ENCODE data around the gene IMMP1L. TPM values are rescaled to one million over a fixed set of nuclear protein-coding genes. Genes with fewer than 3 reads are reported as not detected.

The IMMP1L gene, protein sequence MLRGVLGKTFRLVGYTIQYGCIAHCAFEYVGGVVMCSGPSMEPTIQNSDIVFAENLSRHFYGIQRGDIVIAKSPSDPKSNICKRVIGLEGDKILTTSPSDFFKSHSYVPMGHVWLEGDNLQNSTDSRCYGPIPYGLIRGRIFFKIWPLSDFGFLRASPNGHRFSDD
- 84.4 and 93.3 TPM in 2 replicates for total RNA-seq (2013; cell fraction: nucleolus; rRNA removed)
- 31.3 and 45.4 TPM in 2 replicates for total RNA-seq (2014; rRNA removed)
- total RNA-seq (2014; rRNA removed; fragmentation: Illumina TruSeq; extraction: Trizol), result 51.6 and 67.7 TPM in 2 replicates
- 28.9 and 29.4 TPM in 2 replicates for total RNA-seq (2021)
- polyA plus RNA-seq (2011; ENCODE audit: low read depth), result 30.4 TPM
- polyA plus RNA-seq (2011; rRNA removed), result 77.7 and 93.1 TPM in 2 replicates
- 26.0 and 30.8 TPM in 2 replicates for polyA plus RNA-seq (2011; cell fraction: cytosol; rRNA removed)
- polyA plus RNA-seq (2011; cell fraction: nucleus; rRNA removed), result 48.1 and 61.1 TPM in 2 replicates
- polyA plus RNA-seq (2012), result 27.7 and 36.8 TPM in 2 replicates
- 36.2 and 43.3 TPM in 2 replicates for polyA plus RNA-seq (2014; fragmentation: Illumina TruSeq; extraction: Trizol)
- polyA plus RNA-seq (2014; fragmentation: Nextera tagmentation; extraction: Ambion mirVana), result 100 to 1,000 TPM; 124 to 145 TPM
- polyA plus RNA-seq (2014; rRNA removed), result 55.5 and 104 TPM in 2 replicates
- 10 to 100 TPM; 93.8 to 96.2 TPM for polyA plus RNA-seq (2016; fragmentation: Nextera tagmentation; extraction: Ambion mirVana)
- polyA minus RNA-seq (2011; rRNA and poly(A)+ RNA removed), result 14.8 and 62.5 TPM in 2 replicates
- 3.7 and 3.8 TPM in 2 replicates for polyA minus RNA-seq (2011; cell fraction: cytosol; rRNA and poly(A)+ RNA removed)
- polyA minus RNA-seq (2011; cell fraction: nucleus; rRNA and poly(A)+ RNA removed), result 22.2 and 47.7 TPM in 2 replicates
- percentile 81 among the genes with signal in this experiment for Bru-seq, nascent RNA
- BruChase-seq, experiment 1, labeled RNA remaining after a 6-hour chase, result percentile 62 among the genes with signal in this experiment
- BruChase-seq, experiment 2, labeled RNA remaining after a 2-hour chase, result percentile 71 among the genes with signal in this experiment
- long read RNA-seq, experiment 1, partial matches to known transcripts, result 0 of 9 reads
- long read RNA-seq, experiment 1, other reads (novel, unspliced or antisense), result 3 of 9 reads
- long read RNA-seq, experiment 2, transcript IMMP1L-213 (3 exons, 314 nt), result minor isoform, 5 of 45 reads
- long read RNA-seq, experiment 2, transcript IMMP1L-209 (6 exons, 685 nt), result major isoform, 13 of 45 reads
- long read RNA-seq, experiment 2, partial matches to known transcripts, result 1 of 45 reads
- long read RNA-seq, experiment 2, other reads (novel, unspliced or antisense), result 23 of 45 reads

DNA sequence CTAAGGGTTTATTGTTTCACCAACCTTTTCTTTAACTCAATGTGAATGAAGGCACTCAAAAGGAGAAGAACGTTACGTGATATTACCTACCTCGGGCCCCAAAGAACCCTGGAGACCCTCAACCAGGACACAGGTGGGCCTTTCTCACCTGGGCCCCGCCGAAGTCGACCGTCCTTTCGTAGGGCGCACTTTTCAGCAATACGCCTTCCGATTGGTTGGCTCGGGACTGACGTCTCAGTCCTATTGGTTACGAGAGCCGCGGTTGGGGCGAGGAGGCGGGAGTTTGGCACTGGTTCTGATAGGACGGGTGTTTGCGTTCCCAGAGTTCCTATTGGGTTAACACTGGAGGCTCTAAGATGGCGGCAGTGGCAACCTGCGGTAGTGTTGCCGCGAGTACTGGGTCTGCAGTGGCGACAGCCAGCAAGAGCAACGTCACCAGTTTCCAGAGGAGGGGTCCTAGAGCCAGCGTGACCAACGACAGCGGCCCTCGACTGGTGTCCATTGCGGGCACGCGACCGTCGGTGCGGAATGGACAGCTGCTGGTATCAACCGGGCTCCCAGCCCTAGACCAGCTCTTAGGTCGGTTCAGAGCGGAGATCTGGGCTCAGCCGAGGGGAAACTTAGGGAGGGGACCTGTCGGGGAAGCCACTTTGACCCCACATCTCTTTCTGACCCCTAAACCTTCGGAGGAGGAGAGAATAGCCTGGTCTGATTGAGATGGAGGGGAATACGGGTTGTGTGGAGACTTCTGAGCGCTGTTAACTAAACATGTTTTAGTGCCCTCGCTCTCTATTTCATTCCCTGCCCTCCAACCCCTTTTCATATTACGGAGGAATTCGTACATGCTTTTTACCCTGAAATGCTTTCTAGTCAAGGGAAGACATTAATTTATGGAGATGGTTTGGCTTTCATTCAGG, at the start of gene IMMP1L, which contains the start of gene ELP4:
Gene IMMP1L, minus strand, starts transcription at position 194 of the 917 bp plus-strand sequence. CDS start 46,346 bp downstream, outside the sequence.
Gene ELP4, plus strand, starts transcription at position 339 of the 917 bp plus-strand sequence. Its CDS starts 18 bp downstream, at position 357.
- ChIA-PET POLR2A (interaction anchor here (0.5 kb wide), 1 partner anchor 505 kb away, joined by 3 read pairs; no protein-coding TSS in a partner anchor), CTCF (interaction anchor here (1.0 kb wide), 2 partner anchors 132 to 448 kb away, joined by 3 read pairs; no protein-coding TSS in a partner anchor), RAD21 (ENCODE audit: unreplicated experiment) (interaction anchor here (0.6 kb wide), 1 partner anchor 138 kb away, joined by 6 read pairs; no protein-coding TSS in a partner anchor), SMC1A (ENCODE audit: uncharacterized antibody, unreplicated experiment) (interaction anchor here (0.6 kb wide), 1 partner anchor 419 kb away, joined by 3 read pairs; no protein-coding TSS in a partner anchor)
- no TSS peak for BruUV-seq (replicated peaks)
- in situ Hi-C loops (cut with MboI), result no loop called here
- FAIRE-seq (peak; percentile 95), DNase-seq (ENCODE audit: low read depth, low spot score) (peak; percentile 90), ATAC-seq (peak; percentile 100)
- WGBS (ENCODE audit: insufficient coverage, insufficient replicate concordance, low lambda C conversion rate, missing lambda C conversion rate), result 1% methylated on average over 47 of the region's 47 CpGs
- no peaks in the 10 kb centered on the region for H4K20me1 ChIP-seq (ENCODE audit: control insufficient read depth, insufficient read depth)
- no peaks in the 10 kb centered on the region for H3K4me1 ChIP-seq (ENCODE audit: control insufficient read depth, insufficient read depth, low read length)
- H3K27me3 ChIP-seq (replicated peaks in 1 of 2; ENCODE audit: control insufficient read depth in 2 of 2, insufficient read depth in 2 of 2, low read length in 1 of 2), result no peaks in the 10 kb centered on the region
- H3K4me2 ChIP-seq (ENCODE audit: control insufficient read depth, insufficient read depth), result peak within 1 kb of the TSS; percentile 78
- H3K27ac ChIP-seq (ENCODE audit: control insufficient read depth, insufficient read depth), result peak within 1 kb of the TSS; percentile 81
- H3K4me3 ChIP-seq, result peak within 1 kb of the TSS; percentile 81
- no peaks in the 10 kb centered on the region; a peak in 2 of 4 replicates for H3K36me3 ChIP-seq (ENCODE audit: control insufficient read depth in 2 of 2, insufficient read depth in 2 of 2, low read length in 1 of 2)
- H2AFZ ChIP-seq (ENCODE audit: control insufficient read depth, low read depth, low read length), result peak within 1 kb of the TSS; percentile 99
- H3K79me2 ChIP-seq (ENCODE audit: control insufficient read depth, insufficient read depth, low read length), result peaks cover 52% of the 10 kb centered on the region
- H3K9me3 ChIP-seq (replicated peaks; ENCODE audit: control insufficient read depth, insufficient read depth, low read length), result no peaks in the 10 kb centered on the region
- intact Hi-C loops (cut with micrococcal nuclease; ENCODE audit: unreplicated experiment), result no loop called here
- peak within 1 kb of the TSS; percentile 89 for H3K9ac ChIP-seq (ENCODE audit: control insufficient read depth, insufficient read depth, low read length)
- TF ChIP-seq SREBF1 (IDR thresholded peaks at IDR 0.05; ENCODE audit: low read length) (no peak), SIX5 (IDR thresholded peaks at IDR 0.05; ENCODE audit: low read depth, low read length, severe bottlenecking) (peak; percentile 20), EGR1 (IDR thresholded peaks at IDR 0.05; ENCODE audit: borderline replicate concordance in 1 of 2, low read depth in 2 of 2, low read length in 2 of 2) (no peak), NFIC (IDR thresholded peaks at IDR 0.05; ENCODE audit: low read depth, low read length) (no peak), TARDBP (IDR thresholded peaks at IDR 0.05; ENCODE audit: borderline replicate concordance) (no peak), NR2F1 (conservative IDR thresholded peaks at IDR 0.05) (no peak), ZNF622 (IDR thresholded peaks at IDR 0.05) (no peak), CEBPB (IDR thresholded peaks at IDR 0.05; ENCODE audit: borderline replicate concordance in 1 of 2, low read depth in 2 of 2, low read length in 2 of 2) (no peak), BCL11A (IDR thresholded peaks at IDR 0.05; ENCODE audit: low read depth, low read length) (0 out of 2 replicates have a peak, but pooled peaks have one; percentile 5), LARP7 (IDR thresholded peaks at IDR 0.05) (peak; percentile 39; the same call in 1 of the 2 replicates), DPF2 (IDR thresholded peaks at IDR 0.05) (no peak), NR2C1 (IDR thresholded peaks at IDR 0.05) (no peak), MYC (IDR thresholded peaks at IDR 0.05; ENCODE audit: insufficient read depth, insufficient read length, insufficient replicate concordance, low read length, severe bottlenecking) (no peak), HDAC6 (IDR thresholded peaks at IDR 0.05; ENCODE audit: unreplicated experiment) (no peak)
- TF ChIP-seq, protein P1, sequence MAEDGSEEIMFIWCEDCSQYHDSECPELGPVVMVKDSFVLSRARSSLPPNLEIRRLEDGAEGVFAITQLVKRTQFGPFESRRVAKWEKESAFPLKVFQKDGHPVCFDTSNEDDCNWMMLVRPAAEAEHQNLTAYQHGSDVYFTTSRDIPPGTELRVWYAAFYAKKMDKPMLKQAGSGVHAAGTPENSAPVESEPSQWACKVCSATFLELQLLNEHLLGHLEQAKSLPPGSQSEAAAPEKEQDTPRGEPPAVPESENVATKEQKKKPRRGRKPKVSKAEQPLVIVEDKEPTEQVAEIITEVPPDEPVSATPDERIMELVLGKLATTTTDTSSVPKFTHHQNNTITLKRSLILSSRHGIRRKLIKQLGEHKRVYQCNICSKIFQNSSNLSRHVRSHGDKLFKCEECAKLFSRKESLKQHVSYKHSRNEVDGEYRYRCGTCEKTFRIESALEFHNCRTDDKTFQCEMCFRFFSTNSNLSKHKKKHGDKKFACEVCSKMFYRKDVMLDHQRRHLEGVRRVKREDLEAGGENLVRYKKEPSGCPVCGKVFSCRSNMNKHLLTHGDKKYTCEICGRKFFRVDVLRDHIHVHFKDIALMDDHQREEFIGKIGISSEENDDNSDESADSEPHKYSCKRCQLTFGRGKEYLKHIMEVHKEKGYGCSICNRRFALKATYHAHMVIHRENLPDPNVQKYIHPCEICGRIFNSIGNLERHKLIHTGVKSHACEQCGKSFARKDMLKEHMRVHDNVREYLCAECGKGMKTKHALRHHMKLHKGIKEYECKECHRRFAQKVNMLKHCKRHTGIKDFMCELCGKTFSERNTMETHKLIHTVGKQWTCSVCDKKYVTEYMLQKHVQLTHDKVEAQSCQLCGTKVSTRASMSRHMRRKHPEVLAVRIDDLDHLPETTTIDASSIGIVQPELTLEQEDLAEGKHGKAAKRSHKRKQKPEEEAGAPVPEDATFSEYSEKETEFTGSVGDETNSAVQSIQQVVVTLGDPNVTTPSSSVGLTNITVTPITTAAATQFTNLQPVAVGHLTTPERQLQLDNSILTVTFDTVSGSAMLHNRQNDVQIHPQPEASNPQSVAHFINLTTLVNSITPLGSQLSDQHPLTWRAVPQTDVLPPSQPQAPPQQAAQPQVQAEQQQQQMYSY (CRISPR knock-in tag; IDR thresholded peaks at IDR 0.05), result no peak

Measured in GM12878 (cell line).